Panc1 (cell line): ENCODE measurements around the gene RIPOR3. TPM values are rescaled to one million over a fixed set of nuclear protein-coding genes. Genes with fewer than 3 reads are reported as not detected.

Experiments used
- ATAC-seq: fragments of 200-7000 bp; cut with Tn5 transposase; 2 replicates; pipeline ENCODE4 v1.9.1; 2020; ENCODE audit warnings: mild to moderate bottlenecking, moderate library complexity
- BruUV-seq: library from RNA; stranded (reverse); fragments of 400-500 nt; replicated peaks from 2 replicates; lab custom pipeline; 2021; lab: Mats Ljungman, UMichigan
- CTCF ChIA-PET: fragments of 300-600 bp; sonication (Branson Sonifier 250); formaldehyde crosslinking; loops from one replicate; lab custom pipeline; 2022; ENCODE audit warnings: antibody characterized with exemption; lab: Charles Lee
- POLR2A ChIA-PET: fragments of 300-600 bp; sonication (Branson Sonifier 250); formaldehyde crosslinking; loops from one replicate; lab custom pipeline; 2022; ENCODE audit warnings: antibody characterized with exemption; lab: Charles Lee
- DNase-seq: peaks from one replicate; pipeline ENCODE4 v3.0.0-alpha.2; 2010; ENCODE audit warnings: low read depth, low spot score
- H3K27ac ChIP-seq: 2 replicates; pipeline ENCODE4 v1.5.1; 2011; ENCODE audit warnings: mild to moderate bottlenecking, low read length, inconsistent platforms
- H3K27me3 ChIP-seq: fragments of 200-500 bp; sonication (Bioruptor generic); 2 replicates; pipeline ENCODE4 v1.6.0; 2014; ENCODE audit warnings: low read length, inconsistent platforms; ENCODE audit not compliant: control insufficient read depth, insufficient read depth
- H3K36me3 ChIP-seq: fragments of 200-500 bp; sonication (Bioruptor generic); 2 replicates; pipeline ENCODE4 v1.5.1; 2014; ENCODE audit warnings: inconsistent platforms, mild to moderate bottlenecking, low read length, moderate library complexity; ENCODE audit not compliant: control insufficient read depth, insufficient read depth
- H3K4me1 ChIP-seq: 2 replicates; pipeline ENCODE4 v1.5.1; 2011; ENCODE audit warnings: inconsistent platforms, mild to moderate bottlenecking, low read length, moderate library complexity; ENCODE audit not compliant: control insufficient read depth, insufficient read depth
- H3K4me3 ChIP-seq, 2 experiments: 2 replicates each; pipeline ENCODE4 v1.5.1; 2011 to 2012; ENCODE audit warnings: low read depth in 2 of 2, low read length in 2 of 2, mild to moderate bottlenecking in 2 of 2, inconsistent platforms in 1 of 2, moderate library complexity in 1 of 2
- H3K9me3 ChIP-seq: fragments of 200-500 bp; sonication (Bioruptor generic); 2 replicates; pipeline ENCODE4 v1.5.1; 2014; ENCODE audit warnings: low read depth, mild to moderate bottlenecking, inconsistent platforms, low read length, moderate library complexity; ENCODE audit not compliant: control insufficient read depth, insufficient read depth
- CTCF ChIP-seq: fragments of 450-650 bp; IDR thresholded peaks from 2 replicates; pipeline ENCODE4 v1.5.1; 2017; ENCODE audit warnings: mild to moderate bottlenecking
- POLR2AphosphoS5 ChIP-seq: IDR thresholded peaks from 2 replicates; pipeline ENCODE4 v1.6.1; 2012; ENCODE audit warnings: mild to moderate bottlenecking, low read depth, low read length, moderate library complexity
- SIN3A ChIP-seq: IDR thresholded peaks from 2 replicates; pipeline ENCODE4 v1.6.1; 2012; ENCODE audit warnings: low read depth, mild to moderate bottlenecking, low read length, moderate library complexity, borderline replicate concordance; ENCODE audit not compliant: insufficient read depth
- TCF7L2 ChIP-seq: IDR thresholded peaks from 2 replicates; pipeline ENCODE4 v1.6.1; 2011; ENCODE audit warnings: mild to moderate bottlenecking, low read depth, low read length, inconsistent platforms
- in situ Hi-C: cut with HindIII; loops from 2 replicates; pipeline ENCODE4 v1.10.0; 2016; ENCODE audit warnings: low sequenced_read_pairs, low pct_unique_long_range_greater_than_20kb
- intact Hi-C: fragments of 100-400 bp; cut with micrococcal nuclease; formaldehyde crosslinking; loops from one replicate; pipeline ENCODE4 v1.10.0; 2022; ENCODE audit not compliant: unreplicated experiment
- total RNA-seq: library from RNA; stranded (reverse); gene quantifications from one replicate; pipeline ENCODE4 v1.2.1, GENCODE V29; 2021; ENCODE audit not compliant: unreplicated experiment
- TF ChIP-seq, protein P1 (sequence below), 2 experiments: IDR thresholded peaks; 2 replicates each; pipeline ENCODE4 v1.6.1; 2011 to 2012; ENCODE audit warnings: low read depth in 2 of 2, control low read depth in 1 of 2, low read length in 1 of 2, mild to moderate bottlenecking in 1 of 2, moderate library complexity in 1 of 2; ENCODE audit not compliant: insufficient read depth in 1 of 2

Gene RIPOR3
- total RNA-seq, 1 experiment from 2014 or later = 92.5 TPM

DNA sequence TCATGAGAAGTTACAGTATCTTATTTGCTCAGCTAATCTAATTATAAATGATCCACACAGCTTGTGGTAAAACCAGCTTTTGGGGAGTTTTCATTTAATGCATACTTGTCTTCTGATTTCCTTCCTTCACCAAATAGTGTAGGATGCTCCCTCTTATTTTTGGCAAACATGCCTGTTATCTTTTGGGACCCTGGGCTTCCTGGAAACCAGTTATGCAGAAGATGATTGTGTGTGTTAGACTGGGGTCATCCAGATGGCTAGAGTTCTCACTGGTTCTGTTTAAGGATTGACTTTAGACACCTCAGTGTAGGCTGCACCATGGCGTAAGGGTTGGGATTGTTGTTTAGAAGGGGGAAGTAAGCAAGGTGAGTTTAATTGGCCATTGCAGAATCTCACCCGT is 119.9 kb downstream of the RIPOR3 start:
- Histone ChIP-seq H3K27ac (no peak overlapping the region), H3K4me1 (peaks cover 17% of the 10 kb centered on the region), H3K9me3 (no peaks in the 10 kb centered on the region), H3K4me3 (no peak overlapping the region), H3K36me3 (peaks cover 3% of the 10 kb centered on the region; the same call in 1 of the 2 replicates), H3K27me3 (no peaks in the 10 kb centered on the region)
- POLR2A ChIA-PET = no interaction called here
- no peak for TF ChIP-seq TCF7L2
- TF ChIP-seq CTCF = no peak
- TF ChIP-seq, protein P1, sequence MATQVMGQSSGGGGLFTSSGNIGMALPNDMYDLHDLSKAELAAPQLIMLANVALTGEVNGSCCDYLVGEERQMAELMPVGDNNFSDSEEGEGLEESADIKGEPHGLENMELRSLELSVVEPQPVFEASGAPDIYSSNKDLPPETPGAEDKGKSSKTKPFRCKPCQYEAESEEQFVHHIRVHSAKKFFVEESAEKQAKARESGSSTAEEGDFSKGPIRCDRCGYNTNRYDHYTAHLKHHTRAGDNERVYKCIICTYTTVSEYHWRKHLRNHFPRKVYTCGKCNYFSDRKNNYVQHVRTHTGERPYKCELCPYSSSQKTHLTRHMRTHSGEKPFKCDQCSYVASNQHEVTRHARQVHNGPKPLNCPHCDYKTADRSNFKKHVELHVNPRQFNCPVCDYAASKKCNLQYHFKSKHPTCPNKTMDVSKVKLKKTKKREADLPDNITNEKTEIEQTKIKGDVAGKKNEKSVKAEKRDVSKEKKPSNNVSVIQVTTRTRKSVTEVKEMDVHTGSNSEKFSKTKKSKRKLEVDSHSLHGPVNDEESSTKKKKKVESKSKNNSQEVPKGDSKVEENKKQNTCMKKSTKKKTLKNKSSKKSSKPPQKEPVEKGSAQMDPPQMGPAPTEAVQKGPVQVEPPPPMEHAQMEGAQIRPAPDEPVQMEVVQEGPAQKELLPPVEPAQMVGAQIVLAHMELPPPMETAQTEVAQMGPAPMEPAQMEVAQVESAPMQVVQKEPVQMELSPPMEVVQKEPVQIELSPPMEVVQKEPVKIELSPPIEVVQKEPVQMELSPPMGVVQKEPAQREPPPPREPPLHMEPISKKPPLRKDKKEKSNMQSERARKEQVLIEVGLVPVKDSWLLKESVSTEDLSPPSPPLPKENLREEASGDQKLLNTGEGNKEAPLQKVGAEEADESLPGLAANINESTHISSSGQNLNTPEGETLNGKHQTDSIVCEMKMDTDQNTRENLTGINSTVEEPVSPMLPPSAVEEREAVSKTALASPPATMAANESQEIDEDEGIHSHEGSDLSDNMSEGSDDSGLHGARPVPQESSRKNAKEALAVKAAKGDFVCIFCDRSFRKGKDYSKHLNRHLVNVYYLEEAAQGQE (IDR thresholded peaks at IDR 0.05; ENCODE audit: insufficient read depth in 1 of 2, low read depth in 2 of 2, low read length in 1 of 2) = no peak
- TF ChIP-seq SIN3A = no peak
- TF ChIP-seq POLR2AphosphoS5 = no peak
- CTCF ChIA-PET = no interaction called here
- ATAC-seq (no peak), DNase-seq (no peak)
- intact Hi-C loops (loop anchor here (5.0 to 10.0 kb wide), 2 partner anchors 57 to 89 kb away; partner anchors contain the start of gene PTPN1), in situ Hi-C loops (no loop called here)
- BruUV-seq = no TSS peak

DNA sequence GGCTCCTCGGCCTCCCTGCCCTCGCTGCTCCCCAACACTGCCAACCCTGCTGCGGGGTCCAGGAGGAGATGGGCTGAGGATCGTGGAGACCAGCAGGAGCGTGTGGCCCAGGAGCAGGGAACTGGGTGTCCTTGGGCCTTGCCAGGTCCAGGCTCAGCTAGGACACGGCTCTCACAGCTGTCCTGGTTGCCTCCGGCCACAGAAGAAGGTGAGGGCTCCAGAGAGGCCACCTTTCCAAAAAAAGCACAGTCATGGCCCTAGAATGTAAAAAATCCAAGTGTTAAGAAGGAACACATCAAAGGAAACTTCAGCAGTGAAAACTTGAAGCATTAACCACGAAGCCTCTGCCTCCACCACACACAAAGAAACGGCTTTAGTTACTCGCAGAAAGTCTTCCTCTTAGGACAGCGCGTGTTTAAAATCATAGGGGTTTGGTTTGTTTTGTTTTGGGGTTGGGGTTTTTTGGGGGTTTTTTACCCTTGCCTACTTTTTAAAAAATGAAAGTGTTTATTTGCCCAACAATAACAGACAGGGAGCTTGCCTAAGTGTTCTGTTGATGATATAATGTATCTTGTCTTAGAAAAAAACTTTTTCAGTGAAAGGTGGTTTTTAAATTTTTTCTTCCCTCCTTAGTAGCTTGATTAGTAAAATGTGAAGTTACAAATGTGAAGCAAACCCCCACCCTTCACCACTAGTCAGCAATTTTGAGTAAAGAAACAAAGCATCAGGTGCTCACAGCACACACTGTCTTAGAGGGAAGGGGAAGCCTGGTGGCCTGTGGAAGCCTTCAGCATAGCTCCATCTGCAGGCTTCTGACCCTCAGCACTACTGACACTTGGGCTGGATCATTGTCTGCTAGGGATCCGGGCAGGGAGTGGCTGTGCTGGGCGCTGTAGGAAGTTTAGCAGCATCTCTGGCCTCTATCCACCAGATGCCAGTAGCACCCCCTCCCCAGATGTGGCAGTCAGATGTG is 121.2 kb downstream of the RIPOR3 start:
- BruUV-seq = no TSS peak
- DNase-seq = no peak
- no peak overlapping the region for H3K27ac ChIP-seq

More for the DNA sequence above, 121.2 kb downstream of the RIPOR3 start:
- Histone ChIP-seq H3K9me3 (no peaks in the 10 kb centered on the region), H3K4me3 (no peak overlapping the region), H3K4me1 (peaks cover 17% of the 10 kb centered on the region), H3K27me3 (no peaks in the 10 kb centered on the region), H3K36me3 (peaks cover 3% of the 10 kb centered on the region; the same call in 1 of the 2 replicates)
- ChIA-PET POLR2A (no interaction called here), CTCF (no interaction called here)
- peak; percentile 84 for ATAC-seq
- intact Hi-C loops (loop anchor here (5.0 to 10.0 kb wide), 2 partner anchors 55 to 88 kb away; partner anchors contain the start of gene PTPN1), in situ Hi-C loops (no loop called here)
- TF ChIP-seq TCF7L2 = no peak
- TF ChIP-seq SIN3A = no peak
- no peak for TF ChIP-seq POLR2AphosphoS5
- TF ChIP-seq, protein P1 (IDR thresholded peaks at IDR 0.05; ENCODE audit: insufficient read depth in 1 of 2, low read depth in 2 of 2, low read length in 1 of 2) = no peak
- TF ChIP-seq CTCF = no peak; the same call in 1 of the 2 replicates
